ENCODE measurements around the gene CFAP70.

DNA sequence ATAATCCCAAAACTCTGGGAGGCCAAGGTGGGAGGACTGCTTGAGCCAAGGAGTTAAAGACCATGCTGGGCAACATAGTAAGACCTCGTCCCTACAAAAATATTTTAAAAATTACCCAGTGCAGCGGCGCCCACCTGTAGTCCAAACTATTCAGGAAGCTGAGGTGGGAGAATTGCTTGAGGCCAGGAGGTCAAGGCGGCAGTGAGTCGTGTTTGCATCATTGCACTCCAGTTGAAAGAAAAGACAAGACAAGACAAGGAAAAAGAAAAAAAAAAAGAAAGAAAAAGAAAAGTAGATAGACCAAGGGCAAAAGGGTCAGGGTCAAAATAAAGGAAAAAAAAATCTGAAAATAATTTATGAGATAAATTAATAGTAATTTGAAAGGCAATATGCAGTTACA is 49.4 kb upstream of the CFAP70 start:
- TF ChIP-seq, protein P1, sequence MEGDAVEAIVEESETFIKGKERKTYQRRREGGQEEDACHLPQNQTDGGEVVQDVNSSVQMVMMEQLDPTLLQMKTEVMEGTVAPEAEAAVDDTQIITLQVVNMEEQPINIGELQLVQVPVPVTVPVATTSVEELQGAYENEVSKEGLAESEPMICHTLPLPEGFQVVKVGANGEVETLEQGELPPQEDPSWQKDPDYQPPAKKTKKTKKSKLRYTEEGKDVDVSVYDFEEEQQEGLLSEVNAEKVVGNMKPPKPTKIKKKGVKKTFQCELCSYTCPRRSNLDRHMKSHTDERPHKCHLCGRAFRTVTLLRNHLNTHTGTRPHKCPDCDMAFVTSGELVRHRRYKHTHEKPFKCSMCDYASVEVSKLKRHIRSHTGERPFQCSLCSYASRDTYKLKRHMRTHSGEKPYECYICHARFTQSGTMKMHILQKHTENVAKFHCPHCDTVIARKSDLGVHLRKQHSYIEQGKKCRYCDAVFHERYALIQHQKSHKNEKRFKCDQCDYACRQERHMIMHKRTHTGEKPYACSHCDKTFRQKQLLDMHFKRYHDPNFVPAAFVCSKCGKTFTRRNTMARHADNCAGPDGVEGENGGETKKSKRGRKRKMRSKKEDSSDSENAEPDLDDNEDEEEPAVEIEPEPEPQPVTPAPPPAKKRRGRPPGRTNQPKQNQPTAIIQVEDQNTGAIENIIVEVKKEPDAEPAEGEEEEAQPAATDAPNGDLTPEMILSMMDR (IDR thresholded peaks at IDR 0.05), result no peak
- TF ChIP-seq POLR2AphosphoS5 (IDR thresholded peaks at IDR 0.05), result no peak
- no peak for TF ChIP-seq POLR2A (IDR thresholded peaks at IDR 0.05)

All from prostate gland (tissue), 2 donors.